Neural cell (in vitro differentiated cells): ENCODE data around the gene TMEM237. TPM values are rescaled to one million over a fixed set of nuclear protein-coding genes. Genes with fewer than 3 reads are reported as not detected.

Experiments
- H2AFZ ChIP-seq: fragments of 200-600, 300-800 bp; sonication (generic), shearing (Covaris generic); 2 replicates; pipeline ENCODE4 v1.6.0; 2014; ENCODE audit warnings: low read depth, mild to moderate bottlenecking, antibody characterized with exemption, low read length, moderate library complexity
- H3F3A ChIP-seq: fragments of 200-600 bp; shearing (Covaris generic); 2 replicates; pipeline ENCODE4 v1.6.1; 2016; ENCODE audit warnings: mild to moderate bottlenecking, moderate library complexity, mixed read lengths, antibody characterized with exemption, low read length; ENCODE audit not compliant: insufficient read depth, poor library complexity, severe bottlenecking
- H3K27ac ChIP-seq: fragments of 200-600, 300-800 bp; sonication (generic), shearing (Covaris generic); 2 replicates; pipeline ENCODE4 v1.5.1; 2014; ENCODE audit warnings: mild to moderate bottlenecking, low read length, moderate library complexity
- H3K27me3 ChIP-seq: fragments of 300-800, 200-600 bp; sonication (generic), shearing (Covaris generic); 2 replicates; pipeline ENCODE4 v1.6.0; 2014; ENCODE audit warnings: mild to moderate bottlenecking, low read depth, low read length, moderate library complexity; ENCODE audit not compliant: insufficient read depth
- H3K36me3 ChIP-seq: fragments of 300-800, 200-600 bp; sonication (generic), shearing (Covaris generic); 2 replicates; pipeline ENCODE4 v1.5.1; 2014; ENCODE audit warnings: mild to moderate bottlenecking, antibody characterized with exemption, low read length, moderate library complexity; ENCODE audit not compliant: insufficient read depth
- H3K4me2 ChIP-seq: fragments of 300-800, 200-600 bp; sonication (generic), shearing (Covaris generic); 2 replicates; pipeline ENCODE4 v1.6.0; 2014; ENCODE audit warnings: mild to moderate bottlenecking, low read length
- H3K4me3 ChIP-seq: fragments of 300-800, 200-600 bp; sonication (generic), shearing (Covaris generic); 2 replicates; pipeline ENCODE4 v1.5.1; 2014; ENCODE audit warnings: mild to moderate bottlenecking, low read length, moderate library complexity
- H3K79me2 ChIP-seq: fragments of 200-600 bp; shearing (Covaris generic); replicated peaks from 2 replicates; pipeline ENCODE4 v1.6.0; 2014; ENCODE audit warnings: mild to moderate bottlenecking, low read length, moderate library complexity; ENCODE audit not compliant: insufficient read depth
- H3K9ac ChIP-seq: fragments of 300-800, 200-600 bp; sonication (generic), shearing (Covaris generic); 2 replicates; pipeline ENCODE4 v1.6.1; 2016; ENCODE audit warnings: mild to moderate bottlenecking, low read length, mixed read lengths
- H3K9me2 ChIP-seq: fragments of 200-600 bp; shearing (Covaris generic); 2 replicates; pipeline ENCODE4 v1.6.1; 2016; ENCODE audit warnings: mild to moderate bottlenecking, low read length, mixed read lengths; ENCODE audit not compliant: insufficient read depth
- H3K9me3 ChIP-seq: fragments of 200-600, 300-800 bp; sonication (generic), shearing (Covaris generic); 2 replicates; pipeline ENCODE4 v1.6.1; 2016; ENCODE audit warnings: mild to moderate bottlenecking, mixed run types, low read length, moderate library complexity, mixed read lengths
- H4K20me1 ChIP-seq: fragments of 200-600 bp; shearing (Covaris generic); 2 replicates; pipeline ENCODE4 v1.6.1; 2016; ENCODE audit warnings: mild to moderate bottlenecking, mixed run types; ENCODE audit not compliant: insufficient read depth
- EP300 ChIP-seq: fragments of 450-650 bp; conservative IDR thresholded peaks from 2 replicates; pipeline ENCODE4 v1.6.1; 2014; ENCODE audit warnings: antibody characterized with exemption, mild to moderate bottlenecking, moderate library complexity; ENCODE audit not compliant: poor library complexity, severe bottlenecking
- EZH2 ChIP-seq: fragments of 200-600, 300-800 bp; shearing (Covaris generic), sonication (generic); IDR thresholded peaks from 2 replicates; pipeline ENCODE4 v1.6.1; 2014; ENCODE audit warnings: antibody characterized with exemption, low read length, borderline replicate concordance, mild to moderate bottlenecking; ENCODE audit not compliant: insufficient read depth, poor library complexity, severe bottlenecking
- POLR2AphosphoS5 ChIP-seq: IDR thresholded peaks from 2 replicates; pipeline ENCODE4 v1.6.1; 2012
- RAD21 ChIP-seq: fragments of 450-650 bp; conservative IDR thresholded peaks from 2 replicates; pipeline ENCODE4 v1.6.1; 2014; ENCODE audit warnings: antibody characterized with exemption, mild to moderate bottlenecking, moderate library complexity
- SMC3 ChIP-seq: fragments of 450-650 bp; conservative IDR thresholded peaks from 2 replicates; pipeline ENCODE4 v1.6.1; 2014; ENCODE audit warnings: antibody characterized with exemption, mild to moderate bottlenecking, moderate library complexity; ENCODE audit not compliant: poor library complexity
- TAF1 ChIP-seq: IDR thresholded peaks from 2 replicates; pipeline ENCODE4 v1.6.1; 2012; ENCODE audit warnings: low read depth
- polyA plus RNA-seq: library from polyadenylated mRNA; depleted of rRNA; stranded (reverse); fragments of >200 nt; gene quantifications from 2 replicates; pipeline ENCODE4 v1.2.3, GENCODE V29; 2014
- TF ChIP-seq, protein P1 (sequence below): IDR thresholded peaks from 2 replicates; pipeline ENCODE4 v1.6.1; 2012; ENCODE audit warnings: borderline replicate concordance
- TF ChIP-seq, protein P2 (sequence below): fragments of 450-650 bp; IDR thresholded peaks from 2 replicates; pipeline ENCODE4 v1.5.1; 2014; ENCODE audit warnings: antibody characterized with exemption, mild to moderate bottlenecking, moderate library complexity; ENCODE audit not compliant: poor library complexity, severe bottlenecking

Gene TMEM237
- polyA plus RNA-seq, 1 donor from 2014 or later: 58.7 TPM

DNA sequence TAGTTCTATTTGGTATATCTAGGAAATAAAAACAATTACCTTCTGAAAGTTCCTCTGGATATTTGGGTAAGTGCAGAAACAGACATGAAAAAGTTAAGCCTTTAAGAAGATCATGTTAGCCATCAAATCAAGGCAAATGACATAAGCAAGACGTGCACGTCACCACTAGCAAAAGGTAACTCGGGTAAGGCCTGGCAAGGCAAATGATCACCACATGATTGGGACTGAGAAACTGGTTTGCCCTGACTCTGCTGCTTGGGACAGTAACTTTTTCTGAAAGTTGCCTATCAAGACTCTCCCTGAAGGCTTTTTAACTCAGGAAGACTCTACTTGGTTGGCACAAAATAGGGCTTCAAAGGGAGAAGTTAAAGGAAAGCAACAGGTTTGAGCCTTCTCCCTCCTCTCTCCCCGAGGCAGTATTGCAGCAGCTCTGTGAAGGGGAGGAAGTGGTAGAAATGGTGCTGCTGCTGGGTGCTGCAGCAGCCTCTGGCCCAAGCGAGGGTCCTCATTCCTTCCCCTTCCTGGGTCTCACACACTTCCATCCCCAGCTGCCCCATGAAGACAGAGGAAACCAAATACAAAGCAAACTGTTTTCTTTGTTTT lies 17.1 kb upstream of the TMEM237 start:
- H3K4me3 ChIP-seq: no peak overlapping the region
- no peak overlapping the region for H2AFZ ChIP-seq
- no peaks in the 10 kb centered on the region for H3K36me3 ChIP-seq
- no peak overlapping the region for H3K27ac ChIP-seq
- no peak overlapping the region for H3K9ac ChIP-seq
- H3K27me3 ChIP-seq: no peaks in the 10 kb centered on the region
- H3F3A ChIP-seq: no peaks in the 10 kb centered on the region
- no peak overlapping the region for H3K4me2 ChIP-seq
- TF ChIP-seq TAF1 (no peak), EZH2 (no peak), POLR2AphosphoS5 (no peak), SMC3 (no peak), RAD21 (no peak), EP300 (no peak)
- TF ChIP-seq, protein P1, sequence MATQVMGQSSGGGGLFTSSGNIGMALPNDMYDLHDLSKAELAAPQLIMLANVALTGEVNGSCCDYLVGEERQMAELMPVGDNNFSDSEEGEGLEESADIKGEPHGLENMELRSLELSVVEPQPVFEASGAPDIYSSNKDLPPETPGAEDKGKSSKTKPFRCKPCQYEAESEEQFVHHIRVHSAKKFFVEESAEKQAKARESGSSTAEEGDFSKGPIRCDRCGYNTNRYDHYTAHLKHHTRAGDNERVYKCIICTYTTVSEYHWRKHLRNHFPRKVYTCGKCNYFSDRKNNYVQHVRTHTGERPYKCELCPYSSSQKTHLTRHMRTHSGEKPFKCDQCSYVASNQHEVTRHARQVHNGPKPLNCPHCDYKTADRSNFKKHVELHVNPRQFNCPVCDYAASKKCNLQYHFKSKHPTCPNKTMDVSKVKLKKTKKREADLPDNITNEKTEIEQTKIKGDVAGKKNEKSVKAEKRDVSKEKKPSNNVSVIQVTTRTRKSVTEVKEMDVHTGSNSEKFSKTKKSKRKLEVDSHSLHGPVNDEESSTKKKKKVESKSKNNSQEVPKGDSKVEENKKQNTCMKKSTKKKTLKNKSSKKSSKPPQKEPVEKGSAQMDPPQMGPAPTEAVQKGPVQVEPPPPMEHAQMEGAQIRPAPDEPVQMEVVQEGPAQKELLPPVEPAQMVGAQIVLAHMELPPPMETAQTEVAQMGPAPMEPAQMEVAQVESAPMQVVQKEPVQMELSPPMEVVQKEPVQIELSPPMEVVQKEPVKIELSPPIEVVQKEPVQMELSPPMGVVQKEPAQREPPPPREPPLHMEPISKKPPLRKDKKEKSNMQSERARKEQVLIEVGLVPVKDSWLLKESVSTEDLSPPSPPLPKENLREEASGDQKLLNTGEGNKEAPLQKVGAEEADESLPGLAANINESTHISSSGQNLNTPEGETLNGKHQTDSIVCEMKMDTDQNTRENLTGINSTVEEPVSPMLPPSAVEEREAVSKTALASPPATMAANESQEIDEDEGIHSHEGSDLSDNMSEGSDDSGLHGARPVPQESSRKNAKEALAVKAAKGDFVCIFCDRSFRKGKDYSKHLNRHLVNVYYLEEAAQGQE: no peak
- TF ChIP-seq, protein P2, sequence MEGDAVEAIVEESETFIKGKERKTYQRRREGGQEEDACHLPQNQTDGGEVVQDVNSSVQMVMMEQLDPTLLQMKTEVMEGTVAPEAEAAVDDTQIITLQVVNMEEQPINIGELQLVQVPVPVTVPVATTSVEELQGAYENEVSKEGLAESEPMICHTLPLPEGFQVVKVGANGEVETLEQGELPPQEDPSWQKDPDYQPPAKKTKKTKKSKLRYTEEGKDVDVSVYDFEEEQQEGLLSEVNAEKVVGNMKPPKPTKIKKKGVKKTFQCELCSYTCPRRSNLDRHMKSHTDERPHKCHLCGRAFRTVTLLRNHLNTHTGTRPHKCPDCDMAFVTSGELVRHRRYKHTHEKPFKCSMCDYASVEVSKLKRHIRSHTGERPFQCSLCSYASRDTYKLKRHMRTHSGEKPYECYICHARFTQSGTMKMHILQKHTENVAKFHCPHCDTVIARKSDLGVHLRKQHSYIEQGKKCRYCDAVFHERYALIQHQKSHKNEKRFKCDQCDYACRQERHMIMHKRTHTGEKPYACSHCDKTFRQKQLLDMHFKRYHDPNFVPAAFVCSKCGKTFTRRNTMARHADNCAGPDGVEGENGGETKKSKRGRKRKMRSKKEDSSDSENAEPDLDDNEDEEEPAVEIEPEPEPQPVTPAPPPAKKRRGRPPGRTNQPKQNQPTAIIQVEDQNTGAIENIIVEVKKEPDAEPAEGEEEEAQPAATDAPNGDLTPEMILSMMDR: no peak
- no peaks in the 10 kb centered on the region for H4K20me1 ChIP-seq
- no peaks in the 10 kb centered on the region for H3K9me2 ChIP-seq
- H3K9me3 ChIP-seq: no peaks in the 10 kb centered on the region
- no peaks in the 10 kb centered on the region for H3K79me2 ChIP-seq

DNA sequence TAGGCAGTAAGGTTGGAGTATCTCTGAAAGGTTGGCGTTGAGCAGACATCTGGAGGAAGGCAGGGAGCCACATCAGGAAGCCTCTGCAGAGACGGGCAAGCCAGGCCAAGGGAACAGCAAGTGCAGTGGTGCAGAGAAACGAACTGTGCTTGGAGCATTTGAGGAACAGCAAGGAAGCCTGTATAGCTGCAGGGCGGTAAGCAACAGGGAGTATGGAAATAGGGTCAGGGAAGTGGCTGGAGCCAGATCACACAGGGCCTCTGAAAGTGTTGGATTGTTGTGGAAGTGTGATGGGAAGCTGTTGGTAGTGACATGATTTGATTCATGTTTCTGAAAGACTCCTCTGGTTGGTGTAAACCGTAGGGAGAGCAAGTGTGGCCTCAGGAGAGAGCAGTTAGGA lies 13.4 kb upstream of the TMEM237 start:
- Histone ChIP-seq H3K9ac (no peak overlapping the region), H4K20me1 (no peaks in the 10 kb centered on the region), H3K27me3 (no peaks in the 10 kb centered on the region), H3K4me2 (no peak overlapping the region), H3K27ac (no peak overlapping the region), H3K36me3 (no peaks in the 10 kb centered on the region), H3K79me2 (no peaks in the 10 kb centered on the region), H3K9me3 (no peaks in the 10 kb centered on the region), H3K9me2 (no peaks in the 10 kb centered on the region), H3F3A (no peaks in the 10 kb centered on the region), H2AFZ (no peak overlapping the region), H3K4me3 (no peak overlapping the region)
- TF ChIP-seq, protein P1: no peak
- TF ChIP-seq TAF1 (no peak), EP300 (no peak), EZH2 (no peak), SMC3 (no peak), RAD21 (no peak)
- TF ChIP-seq, protein P2: no peak
